ENCODE measurements around the gene ZMYM3.
A peak's percentile ranks its signal among the peaks of the same experiment; 100 is the strongest.

Gene ZMYM3

DNA sequence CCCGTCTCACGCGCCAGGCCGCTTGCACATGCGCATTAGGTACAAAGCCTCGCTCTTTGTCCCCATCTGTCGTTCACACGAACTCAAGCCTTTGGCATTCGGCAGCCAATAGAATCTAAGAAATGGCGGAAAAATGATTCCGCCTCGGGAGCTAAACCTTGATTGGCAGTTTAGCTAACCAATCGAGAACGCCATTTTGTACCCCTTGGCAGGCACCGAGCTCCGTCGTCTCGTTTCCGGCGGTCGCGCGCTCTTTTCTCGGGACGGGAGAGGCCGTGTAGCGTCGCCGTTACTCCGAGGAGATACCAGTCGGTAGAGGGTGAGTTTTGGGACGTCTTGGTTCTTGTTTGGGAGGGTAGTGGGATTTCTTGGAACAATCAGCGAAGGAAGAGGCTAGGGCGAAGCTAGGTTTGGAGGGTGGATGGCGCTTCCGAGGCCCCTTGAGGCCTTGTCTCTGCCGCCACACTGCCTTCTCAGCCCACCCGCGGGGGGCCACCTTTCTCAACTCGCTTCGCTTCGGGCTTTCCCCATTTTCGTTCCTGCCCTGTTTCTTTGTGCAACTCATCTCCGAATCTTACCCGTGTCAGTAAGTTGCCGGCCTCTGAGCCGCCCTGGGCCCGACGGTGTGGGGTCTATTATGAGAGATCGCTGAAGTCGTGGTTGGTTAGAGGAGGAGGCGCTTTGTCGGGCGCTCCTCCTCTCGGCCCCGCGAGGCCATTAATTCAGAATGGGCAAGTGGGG lies 29.6 kb upstream of the ZMYM3 start, which contains the start of gene NONO:
Gene NONO, plus strand, starts transcription at position 233 of the 741 bp plus-strand sequence. CDS start 7,003 bp downstream, outside the sequence.
- TF ChIP-seq EGR1 (IDR thresholded peaks at IDR 0.05) (no peak), TAF1 (IDR thresholded peaks at IDR 0.05; ENCODE audit: low read depth) (peak; percentile 73), YY1 (IDR thresholded peaks at IDR 0.05; ENCODE audit: low read depth) (peak; percentile 51), NFIC (IDR thresholded peaks at IDR 0.05) (no peak)
- TF ChIP-seq, protein P1, sequence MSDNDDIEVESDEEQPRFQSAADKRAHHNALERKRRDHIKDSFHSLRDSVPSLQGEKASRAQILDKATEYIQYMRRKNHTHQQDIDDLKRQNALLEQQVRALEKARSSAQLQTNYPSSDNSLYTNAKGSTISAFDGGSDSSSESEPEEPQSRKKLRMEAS (IDR thresholded peaks at IDR 0.05): peak; percentile 25

GRCh38 chrX:71282514-71283402 lies 28.8 kb upstream of the ZMYM3 start:
- TF ChIP-seq EGR1 (IDR thresholded peaks at IDR 0.05): peak; percentile 55
- TF ChIP-seq TAF1 (IDR thresholded peaks at IDR 0.05; ENCODE audit: low read depth): no peak

DNA sequence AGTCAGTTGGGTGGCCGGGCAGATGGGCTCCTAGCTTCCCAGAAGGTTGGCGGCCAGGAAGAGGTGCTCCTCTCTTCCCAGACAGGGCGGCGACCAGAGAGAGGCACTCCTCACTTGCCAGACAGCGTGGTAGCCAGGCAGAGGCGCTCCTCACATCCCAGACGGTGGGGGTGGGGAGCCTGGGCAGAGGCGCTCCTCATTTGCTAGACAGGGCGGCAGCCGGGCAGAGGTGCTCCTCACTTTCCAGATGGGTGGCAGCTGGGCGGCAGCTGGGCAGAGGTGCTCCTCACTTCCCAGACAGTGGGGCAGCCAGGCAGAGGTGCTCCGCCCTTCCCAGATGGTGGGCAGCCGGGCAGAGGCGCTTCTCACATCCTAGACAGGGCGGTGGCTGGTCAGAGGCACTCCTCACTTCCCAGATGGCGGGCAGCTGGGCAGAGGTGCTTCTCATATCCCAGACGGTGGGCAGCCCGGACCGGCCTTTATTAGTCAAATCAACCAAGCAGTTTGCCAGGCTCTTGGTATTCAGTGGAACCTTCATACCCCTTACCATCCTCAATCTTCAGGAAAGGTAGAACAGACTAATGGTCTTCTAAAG lies 16.0 kb upstream of the ZMYM3 start:
- TF ChIP-seq RAD21 (IDR thresholded peaks at IDR 0.05; ENCODE audit: low read depth) (no peak), FOXM1 (IDR thresholded peaks at IDR 0.05; ENCODE audit: borderline replicate concordance, low read depth) (no peak), CREB1 (IDR thresholded peaks at IDR 0.05; ENCODE audit: low read depth) (no peak), NFIC (IDR thresholded peaks at IDR 0.05) (no peak), TCF12 (IDR thresholded peaks at IDR 0.05; ENCODE audit: low read depth) (no peak), CEBPB (IDR thresholded peaks at IDR 0.05) (no peak), USF1 (IDR thresholded peaks at IDR 0.05) (no peak), TEAD4 (IDR thresholded peaks at IDR 0.05) (no peak), ZBTB7A (IDR thresholded peaks at IDR 0.05; ENCODE audit: low read depth) (no peak), TAF1 (IDR thresholded peaks at IDR 0.05; ENCODE audit: low read depth) (no peak), EGR1 (IDR thresholded peaks at IDR 0.05) (no peak), EP300 (IDR thresholded peaks at IDR 0.05; ENCODE audit: borderline replicate concordance) (no peak)
- TF ChIP-seq, protein P2, sequence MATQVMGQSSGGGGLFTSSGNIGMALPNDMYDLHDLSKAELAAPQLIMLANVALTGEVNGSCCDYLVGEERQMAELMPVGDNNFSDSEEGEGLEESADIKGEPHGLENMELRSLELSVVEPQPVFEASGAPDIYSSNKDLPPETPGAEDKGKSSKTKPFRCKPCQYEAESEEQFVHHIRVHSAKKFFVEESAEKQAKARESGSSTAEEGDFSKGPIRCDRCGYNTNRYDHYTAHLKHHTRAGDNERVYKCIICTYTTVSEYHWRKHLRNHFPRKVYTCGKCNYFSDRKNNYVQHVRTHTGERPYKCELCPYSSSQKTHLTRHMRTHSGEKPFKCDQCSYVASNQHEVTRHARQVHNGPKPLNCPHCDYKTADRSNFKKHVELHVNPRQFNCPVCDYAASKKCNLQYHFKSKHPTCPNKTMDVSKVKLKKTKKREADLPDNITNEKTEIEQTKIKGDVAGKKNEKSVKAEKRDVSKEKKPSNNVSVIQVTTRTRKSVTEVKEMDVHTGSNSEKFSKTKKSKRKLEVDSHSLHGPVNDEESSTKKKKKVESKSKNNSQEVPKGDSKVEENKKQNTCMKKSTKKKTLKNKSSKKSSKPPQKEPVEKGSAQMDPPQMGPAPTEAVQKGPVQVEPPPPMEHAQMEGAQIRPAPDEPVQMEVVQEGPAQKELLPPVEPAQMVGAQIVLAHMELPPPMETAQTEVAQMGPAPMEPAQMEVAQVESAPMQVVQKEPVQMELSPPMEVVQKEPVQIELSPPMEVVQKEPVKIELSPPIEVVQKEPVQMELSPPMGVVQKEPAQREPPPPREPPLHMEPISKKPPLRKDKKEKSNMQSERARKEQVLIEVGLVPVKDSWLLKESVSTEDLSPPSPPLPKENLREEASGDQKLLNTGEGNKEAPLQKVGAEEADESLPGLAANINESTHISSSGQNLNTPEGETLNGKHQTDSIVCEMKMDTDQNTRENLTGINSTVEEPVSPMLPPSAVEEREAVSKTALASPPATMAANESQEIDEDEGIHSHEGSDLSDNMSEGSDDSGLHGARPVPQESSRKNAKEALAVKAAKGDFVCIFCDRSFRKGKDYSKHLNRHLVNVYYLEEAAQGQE (IDR thresholded peaks at IDR 0.05; ENCODE audit: low read depth): no peak
- TF ChIP-seq, protein P1 (IDR thresholded peaks at IDR 0.05): no peak

DNA sequence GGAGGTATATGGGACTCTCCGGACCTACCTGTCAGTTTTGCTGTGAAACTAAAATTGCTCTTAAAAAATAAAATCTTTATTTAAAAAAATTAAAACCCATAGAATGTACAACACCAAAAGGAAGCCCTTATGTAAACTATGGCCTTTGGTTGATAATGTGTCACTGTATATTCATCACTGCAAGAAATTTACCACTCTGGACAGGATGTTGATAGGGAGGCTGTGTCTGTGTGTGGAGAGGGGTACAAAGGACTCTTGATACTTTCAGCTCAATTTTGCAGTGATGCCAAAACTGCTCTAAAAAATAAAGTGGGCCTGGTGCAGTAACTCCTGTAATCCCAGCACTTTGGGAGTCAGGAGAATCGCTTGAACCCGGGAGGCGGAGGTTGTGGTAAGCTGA lies 2.9 kb upstream of the ZMYM3 start:
- TF ChIP-seq TAF1 (IDR thresholded peaks at IDR 0.05; ENCODE audit: low read depth): no peak
- no peak for TF ChIP-seq TEAD4 (IDR thresholded peaks at IDR 0.05)
- no peak for TF ChIP-seq FOXM1 (IDR thresholded peaks at IDR 0.05; ENCODE audit: borderline replicate concordance, low read depth)
- TF ChIP-seq NFIC (IDR thresholded peaks at IDR 0.05): no peak
- no peak for TF ChIP-seq CREB1 (IDR thresholded peaks at IDR 0.05; ENCODE audit: low read depth)
- TF ChIP-seq, protein P1 (IDR thresholded peaks at IDR 0.05): no peak
- no peak for TF ChIP-seq CEBPB (IDR thresholded peaks at IDR 0.05)
- TF ChIP-seq EGR1 (IDR thresholded peaks at IDR 0.05): no peak
- TF ChIP-seq, protein P2 (IDR thresholded peaks at IDR 0.05; ENCODE audit: low read depth): no peak
- no peak for TF ChIP-seq EP300 (IDR thresholded peaks at IDR 0.05; ENCODE audit: borderline replicate concordance)
- TF ChIP-seq RAD21 (IDR thresholded peaks at IDR 0.05; ENCODE audit: low read depth): no peak
- TF ChIP-seq ZBTB7A (IDR thresholded peaks at IDR 0.05; ENCODE audit: low read depth): no peak
- no peak for TF ChIP-seq TCF12 (IDR thresholded peaks at IDR 0.05; ENCODE audit: low read depth)
- TF ChIP-seq USF1 (IDR thresholded peaks at IDR 0.05): no peak
- TF ChIP-seq YY1 (IDR thresholded peaks at IDR 0.05; ENCODE audit: low read depth): no peak

DNA sequence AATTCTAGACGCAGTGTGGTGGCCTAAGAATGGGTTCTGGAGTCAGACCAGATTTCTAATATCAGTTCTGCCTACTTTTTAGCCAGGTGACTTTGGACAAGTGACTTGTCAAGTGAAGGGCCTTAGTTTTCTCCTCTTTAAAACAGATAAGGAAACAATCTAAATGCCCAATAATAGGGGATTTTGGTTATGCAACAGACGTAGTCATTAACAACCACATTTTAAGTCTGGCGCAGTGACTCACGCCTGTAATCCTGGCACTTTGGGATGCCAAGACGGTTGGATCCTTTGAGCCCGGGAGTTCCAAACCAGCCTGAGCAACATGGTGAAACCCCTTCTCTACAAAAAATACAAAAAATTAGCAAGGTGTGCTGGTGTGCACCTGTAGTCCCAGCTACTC lies 2.1 kb upstream of the ZMYM3 start:
- no peak for TF ChIP-seq TEAD4 (IDR thresholded peaks at IDR 0.05)
- no peak for TF ChIP-seq ZBTB7A (IDR thresholded peaks at IDR 0.05; ENCODE audit: low read depth)
- no peak for TF ChIP-seq TAF1 (IDR thresholded peaks at IDR 0.05; ENCODE audit: low read depth)
- TF ChIP-seq EGR1 (IDR thresholded peaks at IDR 0.05): no peak
- no peak for TF ChIP-seq TCF12 (IDR thresholded peaks at IDR 0.05; ENCODE audit: low read depth)
- no peak for TF ChIP-seq USF1 (IDR thresholded peaks at IDR 0.05)
- TF ChIP-seq, protein P2 (IDR thresholded peaks at IDR 0.05; ENCODE audit: low read depth): no peak
- TF ChIP-seq FOXM1 (IDR thresholded peaks at IDR 0.05; ENCODE audit: borderline replicate concordance, low read depth): no peak
